ENCODE measurements around the gene UBA3.

UBA3 gene

GRCh38 chr3:69122403-69122802, 42.2 kb upstream of the UBA3 start, which contains the start of gene LMOD3:
Gene LMOD3 (minus strand): TSS chr3:69122595. CDS start chr3:69122386, 209 bp downstream.
- TF ChIP-seq SIN3A (IDR thresholded peaks at IDR 0.05; ENCODE audit: borderline replicate concordance, insufficient read depth, low read length) (no peak), TAF1 (IDR thresholded peaks at IDR 0.05; ENCODE audit: borderline replicate concordance, insufficient read depth, low read length) (no peak), FOXP2 (optimal IDR thresholded peaks at IDR 0.05; ENCODE audit: borderline replicate concordance, extremely low read depth, extremely low read length, insufficient read depth) (no peak), REST (IDR thresholded peaks at IDR 0.05; ENCODE audit: insufficient read depth in 1 of 2, low read depth in 2 of 2, low read length in 2 of 2) (no peak), POLR2AphosphoS5 (IDR thresholded peaks at IDR 0.05; ENCODE audit: low read depth, low read length) (no peak)

- TF ChIP-seq TAF1 (IDR thresholded peaks at IDR 0.05; ENCODE audit: borderline replicate concordance, insufficient read depth, low read length) (no peak), SIN3A (IDR thresholded peaks at IDR 0.05; ENCODE audit: borderline replicate concordance, insufficient read depth, low read length) (no peak), REST (IDR thresholded peaks at IDR 0.05; ENCODE audit: insufficient read depth in 1 of 2, low read depth in 2 of 2, low read length in 2 of 2) (no peak), FOXP2 (optimal IDR thresholded peaks at IDR 0.05; ENCODE audit: borderline replicate concordance, extremely low read depth, extremely low read length, insufficient read depth) (no peak), POLR2AphosphoS5 (IDR thresholded peaks at IDR 0.05; ENCODE audit: low read depth, low read length) (no peak)
These were observed 41.8 kb upstream of the UBA3 start for GRCh38 chr3:69121950-69122349.

GRCh38 chr3:69121513-69121912, 41.3 kb upstream of the UBA3 start:
- TF ChIP-seq TAF1 (IDR thresholded peaks at IDR 0.05; ENCODE audit: borderline replicate concordance, insufficient read depth, low read length): no peak
- TF ChIP-seq FOXP2 (optimal IDR thresholded peaks at IDR 0.05; ENCODE audit: borderline replicate concordance, extremely low read depth, extremely low read length, insufficient read depth): no peak
- no peak for TF ChIP-seq REST (IDR thresholded peaks at IDR 0.05; ENCODE audit: insufficient read depth in 1 of 2, low read depth in 2 of 2, low read length in 2 of 2)
- no peak for TF ChIP-seq POLR2AphosphoS5 (IDR thresholded peaks at IDR 0.05; ENCODE audit: low read depth, low read length)
- no peak for TF ChIP-seq SIN3A (IDR thresholded peaks at IDR 0.05; ENCODE audit: borderline replicate concordance, insufficient read depth, low read length)

- TF ChIP-seq REST (IDR thresholded peaks at IDR 0.05; ENCODE audit: insufficient read depth in 1 of 2, low read depth in 2 of 2, low read length in 2 of 2) (no peak), POLR2AphosphoS5 (IDR thresholded peaks at IDR 0.05; ENCODE audit: low read depth, low read length) (no peak), TAF1 (IDR thresholded peaks at IDR 0.05; ENCODE audit: borderline replicate concordance, insufficient read depth, low read length) (no peak), FOXP2 (optimal IDR thresholded peaks at IDR 0.05; ENCODE audit: borderline replicate concordance, extremely low read depth, extremely low read length, insufficient read depth) (no peak), SIN3A (IDR thresholded peaks at IDR 0.05; ENCODE audit: borderline replicate concordance, insufficient read depth, low read length) (no peak)
These were observed 40.8 kb upstream of the UBA3 start for GRCh38 chr3:69120879-69121464.
